HG03439 (cell line): Measurements from ENCODE around the gene PARP12.
A peak's percentile ranks its signal among the peaks of the same experiment; 100 is the strongest.

Experiments used
- ATAC-seq: cut with Tn5 transposase; IDR thresholded peaks from one replicate; pipeline ENCODE4 v1.9.1; 2021; ENCODE audit warnings: mild to moderate bottlenecking, moderate library complexity; ENCODE audit not compliant: unreplicated experiment

The PARP12 gene

GRCh38 chr7:140060243-140060630 lies 2.5 kb downstream of the PARP12 start:
- no peak for ATAC-seq

DNA sequence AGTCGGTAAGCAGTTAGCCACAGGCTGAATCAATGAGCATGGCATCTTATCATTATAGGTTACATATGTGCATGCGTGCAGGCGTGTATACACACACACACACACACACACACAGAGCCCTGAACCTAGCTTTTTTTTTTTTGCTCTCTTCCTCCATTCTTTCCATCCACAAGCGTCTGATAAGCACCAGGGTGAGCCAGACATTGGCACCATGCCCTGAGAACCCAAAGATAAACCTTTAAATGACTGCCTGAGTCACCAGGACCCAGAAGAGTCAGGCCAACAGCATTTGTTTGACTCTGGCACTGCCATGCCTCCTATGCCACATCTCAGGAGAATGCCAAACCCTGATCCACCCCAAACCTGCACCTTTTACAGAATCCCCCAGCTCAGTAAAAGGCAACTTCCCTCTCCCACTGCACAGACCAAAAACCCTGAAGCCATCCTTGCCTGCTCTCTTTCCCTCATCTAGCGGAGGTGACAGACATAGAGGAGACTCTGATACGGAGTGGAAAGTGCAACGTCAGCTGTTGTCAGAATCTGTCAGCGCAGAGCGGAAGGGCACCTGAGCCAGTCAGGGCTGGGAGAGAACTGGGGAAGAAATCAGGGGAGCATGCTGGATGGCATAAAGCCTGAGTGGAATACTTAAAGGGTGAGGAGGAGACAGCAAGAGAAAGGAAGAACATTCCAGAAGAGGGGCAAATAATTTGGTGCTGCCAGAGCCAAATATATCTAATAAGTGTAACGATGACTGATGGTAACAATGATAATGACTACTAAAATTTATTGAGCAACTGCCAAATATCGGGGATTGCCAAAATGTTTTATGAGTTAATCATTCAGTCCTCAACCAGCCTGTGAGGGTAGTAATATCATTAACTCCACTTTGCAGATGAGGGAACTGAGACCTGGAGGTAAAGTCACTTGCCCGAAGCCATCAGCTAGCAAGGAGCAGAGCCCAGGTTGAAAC lies 3.2 kb downstream of the PARP12 start:
- ATAC-seq, result no peak

- ATAC-seq, result no peak
Measured at GRCh38 chr7:140058517-140058916, 4.2 kb downstream of the PARP12 start.

DNA sequence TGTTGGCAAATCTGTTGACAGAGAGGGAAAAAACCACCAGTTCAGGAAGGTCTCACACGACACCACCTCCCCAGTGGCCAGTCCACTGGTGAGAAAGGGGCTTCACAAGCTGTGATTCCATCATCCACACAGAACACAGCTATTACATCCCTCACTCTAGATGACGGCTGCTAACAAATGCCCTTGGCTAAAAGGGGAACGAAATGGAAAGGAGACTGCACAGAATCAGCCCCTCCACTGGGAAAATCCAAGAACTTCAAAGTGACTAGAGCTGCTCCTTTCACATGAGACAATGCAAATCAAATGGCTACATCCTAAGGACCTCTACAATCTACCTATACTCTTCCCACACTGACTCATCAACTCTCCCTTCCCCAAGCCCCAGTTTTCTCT lies 5.6 kb downstream of the PARP12 start:
- no peak for ATAC-seq

- ATAC-seq, result no peak
Measured at GRCh38 chr7:140056431-140057142, 6.2 kb downstream of the PARP12 start.

DNA sequence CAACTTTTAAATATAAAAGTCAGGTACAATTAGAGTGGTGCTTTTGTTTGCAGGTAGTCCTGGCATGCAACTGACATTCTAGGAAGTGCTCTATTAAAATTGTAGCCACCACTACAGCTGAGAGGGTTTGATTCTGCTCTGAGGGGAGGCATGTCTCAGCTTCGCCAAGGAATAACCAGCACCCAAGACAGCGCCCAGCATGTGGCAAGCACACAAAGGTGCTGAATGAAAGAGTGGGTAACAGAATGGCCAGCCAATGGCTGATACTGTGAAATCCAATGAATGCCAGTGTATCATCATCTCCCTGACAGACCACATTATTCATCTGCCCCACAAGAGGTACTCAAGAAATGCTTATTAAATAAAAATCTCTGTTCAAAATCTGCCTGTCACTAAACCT lies 6.9 kb downstream of the PARP12 start:
- no peak for ATAC-seq

DNA sequence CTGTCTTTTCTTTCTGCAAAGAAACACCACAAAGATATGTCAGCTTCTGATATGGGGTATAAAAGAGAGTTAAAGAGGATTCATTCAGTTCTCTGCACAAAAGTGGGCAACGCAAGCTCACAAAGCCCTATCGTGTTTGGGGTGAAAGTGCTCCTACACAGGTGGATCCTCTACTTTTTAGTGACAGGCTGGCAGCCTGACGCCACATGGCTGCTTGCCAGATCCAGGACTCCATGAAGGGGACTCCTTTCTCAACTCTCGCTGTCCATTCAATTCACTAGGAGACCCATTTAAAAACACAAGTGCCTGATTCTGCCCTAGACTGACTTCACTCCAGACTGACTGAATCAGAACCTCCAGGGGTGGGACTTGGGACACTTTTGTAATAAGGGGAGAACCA lies 8.0 kb downstream of the PARP12 start:
- ATAC-seq, result no peak

GRCh38 chr7:140053812-140054539 lies 8.8 kb downstream of the PARP12 start:
- ATAC-seq, result peak; percentile 76

DNA sequence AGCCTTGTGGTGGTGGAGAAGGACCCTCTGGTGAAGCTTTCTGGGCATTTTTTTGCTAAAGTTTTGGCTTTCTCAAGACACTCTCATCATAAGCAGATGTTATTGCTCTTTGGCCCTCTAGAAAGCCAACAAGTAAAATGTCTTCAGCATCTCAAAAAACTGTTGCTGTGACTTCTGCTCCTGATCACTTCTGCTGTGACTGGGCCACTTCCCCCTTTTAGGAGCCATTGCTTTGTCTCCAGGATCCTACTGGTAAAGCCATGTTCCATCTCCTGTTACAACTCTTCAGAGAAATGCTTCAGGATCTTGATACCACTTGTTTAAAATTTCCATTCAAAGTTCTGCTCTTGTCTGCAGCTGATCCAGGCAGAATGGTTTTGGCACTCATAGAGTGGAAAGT lies 10.9 kb downstream of the PARP12 start:
- no peak for ATAC-seq

DNA sequence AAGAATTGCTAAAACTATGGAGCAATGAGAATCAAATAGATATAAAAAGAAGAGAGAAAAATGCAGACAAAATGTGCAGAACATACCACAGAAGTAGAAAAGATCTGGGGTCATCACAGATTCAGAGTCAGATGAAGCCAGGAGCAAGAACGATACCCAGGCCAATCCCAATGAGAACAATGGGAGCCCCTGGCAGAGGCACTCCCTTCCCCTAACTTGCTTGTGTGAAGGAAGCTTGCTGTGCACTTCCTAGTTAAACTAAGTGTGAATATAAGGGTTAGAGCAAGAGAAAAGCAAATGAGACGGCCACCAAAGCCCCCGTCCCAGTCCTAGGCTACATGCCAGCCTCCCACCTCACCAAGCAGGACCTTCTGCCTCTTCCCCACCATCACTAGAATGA lies 12.7 kb downstream of the PARP12 start:
- ATAC-seq, result no peak

DNA sequence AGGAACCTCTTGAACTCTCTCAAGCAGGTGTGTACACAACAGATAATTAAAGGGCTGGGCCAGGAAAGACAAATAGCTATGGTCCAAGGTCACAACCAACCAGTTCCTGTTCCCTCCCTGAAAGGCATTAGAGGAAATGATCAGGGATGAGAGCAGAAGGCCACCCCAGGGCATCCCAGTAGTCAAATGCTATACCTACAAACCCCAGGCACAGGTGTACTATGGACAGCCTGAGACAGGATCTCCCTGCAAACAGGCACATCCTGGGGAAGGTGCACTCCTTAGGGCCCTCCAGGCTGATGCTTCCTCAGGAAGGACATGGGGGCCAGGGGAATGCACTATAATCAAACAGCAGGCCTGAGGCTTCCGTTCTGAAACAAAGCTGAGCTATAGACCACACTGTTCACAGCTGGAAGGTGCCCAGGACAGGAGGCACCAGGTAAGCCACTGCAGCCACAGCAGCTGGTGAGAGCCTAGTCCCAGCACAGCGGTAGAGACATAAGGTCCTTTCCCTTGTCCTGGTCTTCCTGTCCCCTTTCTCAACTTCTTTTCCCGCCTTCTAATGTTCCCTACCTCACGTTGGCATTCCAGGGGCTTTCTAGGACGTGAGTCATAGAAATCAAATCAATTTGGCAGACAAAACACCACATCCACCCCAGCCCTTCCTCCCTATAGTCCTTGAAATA lies 13.3 kb downstream of the PARP12 start:
- ATAC-seq, result no peak

DNA sequence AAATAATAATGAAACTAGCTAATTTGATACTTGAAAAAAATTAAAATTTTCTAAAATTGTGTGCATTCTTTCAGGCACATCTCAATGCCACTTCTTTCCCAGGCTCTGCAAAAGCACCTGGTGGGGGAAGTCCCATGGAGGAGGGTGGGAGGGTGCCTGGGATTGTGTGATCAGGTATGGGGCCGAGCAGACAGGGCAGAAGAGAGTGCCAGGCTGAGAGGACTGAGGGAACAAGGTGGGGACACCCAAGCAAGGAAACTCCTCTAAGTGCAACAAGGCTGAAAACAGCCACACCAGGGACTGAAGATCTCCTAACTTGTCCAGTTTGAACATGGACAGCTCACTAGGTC lies 13.8 kb downstream of the PARP12 start:
- ATAC-seq, result no peak

DNA sequence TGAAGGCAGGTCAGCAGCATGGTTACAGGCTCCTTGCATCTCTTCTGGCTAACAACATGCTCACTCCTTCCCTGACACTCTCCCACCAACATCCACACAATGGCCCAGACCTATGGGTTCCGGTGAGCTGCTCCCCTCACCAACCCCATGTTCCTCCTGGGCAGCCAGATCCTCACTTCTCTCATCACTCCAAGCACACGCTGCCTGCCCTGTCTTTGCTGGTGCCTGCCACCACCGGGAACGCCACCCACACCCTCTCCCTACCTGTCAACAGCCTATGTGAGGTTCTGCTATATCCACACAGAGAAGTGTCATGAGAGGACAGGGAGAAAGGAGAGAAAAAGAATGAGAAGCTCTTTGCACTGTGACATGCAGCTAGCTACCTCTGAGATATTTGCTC lies 14.6 kb downstream of the PARP12 start:
- no peak for ATAC-seq

GRCh38 chr7:140047197-140047596 lies 15.6 kb downstream of the PARP12 start:
- no peak for ATAC-seq

- ATAC-seq, result no peak
Measured at GRCh38 chr7:140045697-140046096, 17.1 kb downstream of the PARP12 start.

DNA sequence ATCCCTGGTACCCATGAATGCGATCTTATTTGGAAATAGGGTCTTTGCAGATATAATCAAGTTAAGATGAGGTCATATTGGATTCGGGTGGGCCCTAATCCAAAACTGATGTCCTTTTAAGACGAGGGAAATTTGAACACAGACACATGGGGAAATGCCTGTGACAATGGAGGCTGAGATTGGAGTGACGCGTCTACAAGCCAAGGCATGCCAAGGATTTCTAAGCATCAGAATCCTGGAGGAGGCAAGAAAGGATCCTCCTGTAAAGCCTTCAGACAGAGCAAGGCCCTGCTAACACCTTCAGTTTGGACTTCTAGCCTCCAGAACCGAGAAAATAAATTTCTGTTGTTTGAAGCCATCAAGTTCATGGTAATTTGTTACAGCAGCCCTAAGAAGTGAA lies 18.5 kb downstream of the PARP12 start:
- ATAC-seq, result no peak

DNA sequence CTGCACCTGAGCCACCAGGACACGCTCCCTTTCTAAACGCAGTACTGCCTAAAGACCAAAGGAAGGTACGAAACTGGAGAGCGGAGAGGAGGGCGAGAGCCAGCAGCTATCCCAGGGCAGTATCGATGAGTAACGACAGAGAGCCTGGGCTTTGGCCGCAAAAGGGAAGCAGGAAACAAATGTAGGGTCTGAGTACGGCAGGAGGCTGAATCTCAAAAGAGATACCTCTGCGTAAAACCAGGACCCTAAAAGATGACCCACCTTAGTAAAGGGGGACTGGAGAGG lies 20.4 kb downstream of the PARP12 start:
- ATAC-seq, result no peak

GRCh38 chr7:140041659-140042385 lies 20.9 kb downstream of the PARP12 start:
- ATAC-seq, result no peak

GRCh38 chr7:140039896-140040295 lies 22.9 kb downstream of the PARP12 start:
- ATAC-seq, result no peak

GRCh38 chr7:140039066-140039465 lies 23.7 kb downstream of the PARP12 start:
- ATAC-seq, result no peak
